OCI-LY1 (cell line): ENCODE data around the gene C4orf51.

Experiments
- CTCF ChIP-seq: fragments of 200-600 bp; sonication (generic), shearing (Covaris generic); IDR thresholded peaks from 2 replicates; pipeline ENCODE4 v1.5.1; 2017; ENCODE audit warnings: mild to moderate bottlenecking, antibody characterized with exemption, low read length, moderate library complexity, mixed read lengths
- EZH2 ChIP-seq: fragments of 200-600 bp; sonication (generic), shearing (Covaris generic); IDR thresholded peaks from 2 replicates; pipeline ENCODE4 v1.8.0; 2017; ENCODE audit warnings: borderline replicate concordance, mixed run types, mild to moderate bottlenecking, antibody characterized with exemption, low read length, moderate library complexity, mixed read lengths

- TF ChIP-seq CTCF = no peak
- TF ChIP-seq EZH2 = no peak
These were observed 54.8 kb downstream of the C4orf51 start for GRCh38 chr4:145734576-145735346.
